Stimulated activated CD8-positive, alpha-beta memory T cell treated with anti-CD3 and anti-CD28 coated beads, Interleukin-15, amount 100 ng/mL, for 1 hour (primary cell): ENCODE measurements around the gene C1orf116.
A peak's percentile ranks its signal among the peaks of the same experiment; 100 is the strongest.
"Not testable (repeated sequence)": the region's sequence is repeated elsewhere in the genome, so short reads cannot be mapped to it uniquely, and the experiment has no call there.

Source experiments
- DNase-seq: peaks from one replicate; pipeline ENCODE4 v3.0.0-alpha.2; 2020; ENCODE audit warnings: low read depth

The C1orf116 gene

GRCh38 chr1:207058878-207059867 is 26.6 kb upstream of the C1orf116 start:
- DNase-seq, result no peak

- no peak for DNase-seq
Observed at GRCh38 chr1:207058252-207058651, 25.7 kb upstream of the C1orf116 start.

GRCh38 chr1:207056673-207057072 is 24.1 kb upstream of the C1orf116 start:
- DNase-seq, result no peak

GRCh38 chr1:207055386-207056001 is 22.9 kb upstream of the C1orf116 start:
- no peak for DNase-seq

- DNase-seq, result no peak
Observed at GRCh38 chr1:207054491-207054890, 21.9 kb upstream of the C1orf116 start.

GRCh38 chr1:207052911-207053769 is 20.6 kb upstream of the C1orf116 start, which contains the start of gene PFKFB2:
Gene PFKFB2 (plus strand): TSS chr1:207053275. CDS start chr1:207054718, 1,443 bp downstream.
- peak; percentile 86 for DNase-seq

- no peak for DNase-seq
Observed at GRCh38 chr1:207051191-207051943, 18.8 kb upstream of the C1orf116 start, which contains the start of gene YOD1. Gene YOD1 (minus strand): TSS chr1:207051208. CDS start chr1:207051030, 178 bp downstream.

- DNase-seq, result peak; percentile 82
Observed at GRCh38 chr1:207050480-207051190, 18.1 kb upstream of the C1orf116 start.

GRCh38 chr1:207049974-207050391 is 17.4 kb upstream of the C1orf116 start:
- peak; percentile 32 for DNase-seq

- no peak for DNase-seq
Observed at GRCh38 chr1:207049514-207049913, 17.0 kb upstream of the C1orf116 start.

GRCh38 chr1:207049054-207049453 is 16.5 kb upstream of the C1orf116 start:
- DNase-seq, result no peak

- no peak for DNase-seq
Observed at GRCh38 chr1:207048041-207048440, 15.5 kb upstream of the C1orf116 start.

- DNase-seq, result no peak
Observed at GRCh38 chr1:207047505-207047904, 14.9 kb upstream of the C1orf116 start.

- no peak for DNase-seq
Observed at GRCh38 chr1:207045453-207045852, 12.9 kb upstream of the C1orf116 start.

- DNase-seq, result not testable (repeated sequence)
Observed at GRCh38 chr1:207041397-207041796, 8.8 kb upstream of the C1orf116 start.

GRCh38 chr1:207040181-207040533 is 7.6 kb upstream of the C1orf116 start:
- DNase-seq, result no peak

- DNase-seq, result no peak
Observed at GRCh38 chr1:207039380-207040180, 7.0 kb upstream of the C1orf116 start.

- DNase-seq, result no peak
Observed at GRCh38 chr1:207036865-207037264, 4.3 kb upstream of the C1orf116 start.

- no peak for DNase-seq
Observed at GRCh38 chr1:207035877-207036551, 3.5 kb upstream of the C1orf116 start.
